HG02884 (cell line): ENCODE results near the gene RDH16.
"Not testable (repeated sequence)": the region's sequence is repeated elsewhere in the genome, so short reads cannot be mapped to it uniquely, and the experiment has no call there.

Source experiments
- ATAC-seq: cut with Tn5 transposase; IDR thresholded peaks from one replicate; pipeline ENCODE4 v1.9.1; 2021; ENCODE audit warnings: mild to moderate bottlenecking, moderate library complexity; ENCODE audit not compliant: unreplicated experiment

The RDH16 gene

GRCh38 chr12:56989861-56990610 lies 32.6 kb upstream of the RDH16 start:
- no peak for ATAC-seq

DNA sequence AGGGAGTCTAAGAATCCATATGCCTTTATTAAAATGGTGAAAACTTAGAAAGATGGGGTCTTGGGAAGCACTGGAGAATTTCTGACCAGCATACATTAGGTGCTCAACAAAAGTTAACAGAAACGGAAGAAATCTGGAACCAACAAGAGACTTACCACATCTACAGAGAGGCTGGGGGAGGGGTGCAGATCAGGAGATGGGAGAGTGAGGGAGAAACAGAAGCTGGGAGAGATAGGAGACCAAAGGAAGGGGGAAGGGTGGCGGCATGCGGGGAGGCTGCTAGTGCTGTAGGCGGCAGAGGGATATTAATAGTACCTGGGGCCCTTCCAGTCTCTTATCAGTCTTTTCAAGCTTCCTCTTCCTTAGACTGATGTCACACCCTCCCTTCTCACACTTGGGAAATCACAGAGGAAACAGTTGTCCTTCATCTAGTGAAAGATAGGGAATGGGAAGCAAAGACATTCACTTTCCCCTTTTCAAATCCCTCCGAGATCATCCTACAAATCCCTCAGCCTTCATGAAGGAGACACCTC lies 30.9 kb upstream of the RDH16 start:
- no peak for ATAC-seq

DNA sequence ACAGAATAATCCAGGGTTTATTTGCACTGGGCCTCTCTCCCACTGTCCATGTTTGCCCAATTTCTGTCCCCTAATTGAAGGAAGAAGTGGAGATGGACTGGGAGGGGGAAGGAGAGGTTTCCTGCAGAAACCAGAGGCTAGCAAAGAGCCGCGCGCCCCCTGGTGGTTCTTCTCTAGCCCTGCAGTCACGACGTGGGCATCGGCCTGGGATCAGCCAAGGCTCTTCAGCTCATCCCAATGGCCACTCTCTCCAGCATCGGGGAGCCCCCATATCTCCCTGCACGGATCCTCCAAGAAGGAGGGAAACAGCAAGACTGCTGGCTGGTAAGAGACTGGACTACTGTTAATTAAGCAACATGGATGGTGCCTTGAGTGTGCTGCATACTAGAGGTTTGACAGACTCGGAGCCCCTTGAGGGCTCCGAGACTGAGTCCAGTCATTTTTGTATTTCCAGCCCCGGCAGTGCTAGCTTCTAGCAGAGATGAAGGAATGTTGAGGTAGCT lies 30.2 kb upstream of the RDH16 start:
- no peak for ATAC-seq

GRCh38 chr12:56987011-56987410 lies 29.6 kb upstream of the RDH16 start:
- no peak for ATAC-seq

- not testable (repeated sequence) for ATAC-seq
Measured at GRCh38 chr12:56985714-56986113, 28.3 kb upstream of the RDH16 start.

DNA sequence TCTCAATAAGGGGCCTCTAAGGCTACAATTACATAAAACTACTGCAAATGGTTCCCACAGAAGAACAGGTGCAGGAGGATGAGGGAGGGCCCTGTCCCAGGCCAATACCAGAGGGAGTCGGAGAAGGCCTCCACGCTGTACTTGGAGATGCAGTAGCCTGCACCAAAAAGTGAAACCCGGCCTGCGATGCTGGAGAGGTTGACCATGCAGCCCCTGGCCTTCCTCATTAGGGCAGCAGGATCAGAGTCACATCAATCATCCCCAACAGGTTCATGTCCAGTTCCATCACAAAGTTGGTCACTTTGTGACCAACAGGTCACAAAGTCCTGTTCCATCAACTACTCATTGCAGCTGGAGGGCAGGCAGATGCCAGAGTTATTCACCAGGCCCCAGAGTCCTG lies 26.0 kb upstream of the RDH16 start:
- ATAC-seq, result no peak

DNA sequence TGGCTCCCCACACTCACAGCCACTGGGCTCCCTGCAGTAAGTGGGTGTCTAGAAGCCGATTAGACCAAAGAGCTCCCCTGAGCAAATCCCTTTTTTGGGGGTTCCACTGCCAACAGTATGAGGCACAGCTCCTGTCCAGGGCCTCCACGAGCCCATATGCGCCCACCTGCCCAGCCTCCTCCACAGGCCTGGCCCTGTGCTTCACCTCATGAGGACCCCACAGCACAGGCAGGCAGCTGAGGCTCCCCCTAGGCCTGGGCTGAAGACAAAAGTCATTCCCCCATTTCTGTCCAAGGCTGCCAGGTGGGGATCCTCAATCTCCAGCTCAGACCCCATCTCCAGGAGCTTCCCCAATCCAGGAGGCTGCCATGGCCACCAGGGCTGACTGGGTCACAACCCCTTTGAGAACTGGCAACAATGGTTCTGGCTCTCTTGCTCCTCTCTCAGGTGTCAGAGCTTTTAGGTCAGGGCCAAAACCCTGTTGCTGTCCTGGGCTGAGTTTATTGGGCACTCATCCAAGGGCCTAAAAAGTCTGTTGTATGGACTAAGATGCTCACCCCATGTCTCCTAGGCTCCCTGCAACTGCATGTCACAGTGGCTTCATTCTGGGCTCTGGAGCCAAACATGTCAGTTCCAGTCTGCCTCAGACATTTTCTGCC lies 25.3 kb upstream of the RDH16 start:
- not testable (repeated sequence) for ATAC-seq

- no peak for ATAC-seq
Measured at GRCh38 chr12:56980941-56981530, 23.6 kb upstream of the RDH16 start.

GRCh38 chr12:56980268-56980667 lies 22.9 kb upstream of the RDH16 start:
- ATAC-seq, result no peak

GRCh38 chr12:56979628-56980027 lies 22.2 kb upstream of the RDH16 start:
- ATAC-seq, result no peak

DNA sequence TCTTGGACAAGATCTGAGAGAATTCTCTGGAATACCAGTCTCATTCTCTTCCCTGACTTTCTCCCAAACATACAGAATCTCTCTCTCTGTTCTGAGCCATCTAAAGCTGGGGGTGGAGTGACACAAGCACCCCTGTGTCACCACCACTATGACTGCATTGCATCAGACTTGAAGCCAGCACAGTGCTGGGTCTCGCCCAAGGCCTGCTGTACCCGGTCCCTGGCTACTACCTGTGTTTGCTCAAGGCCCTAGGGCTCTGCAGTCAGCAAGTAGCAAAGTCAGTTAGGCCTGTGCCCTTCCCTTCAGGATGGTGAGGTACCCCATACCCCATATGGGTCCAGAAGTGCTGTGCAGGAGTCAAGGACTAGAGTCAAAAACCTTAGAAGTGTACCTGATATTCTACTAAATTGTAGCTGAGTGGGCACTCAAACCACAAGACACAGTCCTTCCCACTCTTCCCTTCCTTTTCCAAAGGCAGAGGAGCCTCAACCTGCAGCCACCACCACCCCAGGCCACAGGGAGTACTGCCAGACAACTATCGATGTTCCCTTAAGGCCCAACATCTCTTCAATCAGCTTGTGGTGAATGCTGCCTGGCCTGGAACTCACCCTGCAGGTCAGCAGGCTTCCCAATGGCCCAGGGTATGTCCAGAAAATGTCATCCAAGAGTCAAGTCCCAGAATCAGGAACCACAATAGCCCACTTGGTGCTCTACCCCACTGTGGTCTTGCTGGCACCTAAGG lies 21.2 kb upstream of the RDH16 start:
- ATAC-seq, result no peak

GRCh38 chr12:56977361-56977760 lies 20.0 kb upstream of the RDH16 start:
- ATAC-seq, result not testable (repeated sequence)

- not testable (repeated sequence) for ATAC-seq
Measured at GRCh38 chr12:56974224-56974623, 16.8 kb upstream of the RDH16 start.

DNA sequence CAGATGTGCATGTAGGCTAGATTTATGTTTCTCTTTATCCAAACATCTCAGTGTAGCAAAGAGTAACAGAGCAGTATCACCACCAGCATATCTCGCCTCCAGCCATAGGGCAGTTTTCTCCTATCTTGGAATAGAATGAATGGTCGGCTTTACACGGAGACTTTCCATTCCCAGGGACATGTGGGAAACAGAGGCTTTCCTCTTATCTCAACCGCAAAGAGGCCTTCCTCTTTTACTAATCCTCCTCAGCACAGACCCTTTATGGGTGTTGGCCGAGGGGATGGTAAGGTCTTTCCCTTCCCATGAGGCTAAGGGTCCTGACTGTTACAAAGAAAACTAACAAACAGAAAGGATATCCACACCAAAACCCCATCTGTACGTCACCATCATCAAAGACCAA lies 11.5 kb upstream of the RDH16 start:
- ATAC-seq, result not testable (repeated sequence)

- ATAC-seq, result not testable (repeated sequence)
Measured at GRCh38 chr12:56965997-56966642, 8.7 kb upstream of the RDH16 start.

- ATAC-seq, result not testable (repeated sequence)
Measured at GRCh38 chr12:56965124-56965523, 7.7 kb upstream of the RDH16 start.

GRCh38 chr12:56963557-56963956 lies 6.1 kb upstream of the RDH16 start:
- not testable (repeated sequence) for ATAC-seq

DNA sequence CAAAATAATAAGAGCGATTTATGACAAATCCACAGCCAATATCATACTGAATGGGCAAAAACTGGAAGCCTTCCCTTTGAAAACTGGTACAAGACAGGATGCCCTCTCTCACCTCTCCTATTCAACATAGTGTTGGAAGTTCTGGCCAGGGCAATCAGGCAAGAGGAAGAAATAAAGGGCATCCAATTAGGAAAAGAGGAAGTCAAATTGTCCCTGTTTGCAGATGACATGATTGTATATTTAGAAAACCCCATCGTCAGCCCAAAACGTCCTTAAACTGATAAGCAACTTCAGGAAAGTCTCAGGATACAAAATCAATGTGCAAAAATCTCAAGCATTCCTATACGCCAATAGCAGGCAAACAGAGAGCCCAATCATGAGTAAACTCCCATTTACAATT lies 4.8 kb upstream of the RDH16 start:
- not testable (repeated sequence) for ATAC-seq

DNA sequence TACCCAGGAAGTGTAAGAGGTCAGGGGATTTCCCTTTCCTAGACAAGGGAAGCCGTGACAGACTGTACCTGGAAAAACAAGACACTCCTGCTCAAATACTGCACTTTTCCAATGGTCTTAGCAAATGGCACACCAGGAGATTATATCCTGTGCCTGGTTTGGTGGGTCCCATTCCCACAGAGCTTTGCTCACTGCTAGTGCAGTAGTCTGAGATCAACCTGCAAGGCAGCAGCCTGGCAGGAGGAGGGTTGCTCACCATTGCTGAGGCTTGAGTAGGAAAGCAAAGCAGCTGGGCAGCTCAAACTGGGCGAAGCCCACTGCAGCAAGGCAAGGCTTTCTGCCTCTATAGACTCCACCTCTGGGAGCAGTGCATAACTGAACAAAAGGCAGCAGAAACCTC lies 1.0 kb upstream of the RDH16 start:
- ATAC-seq, result no peak

- no peak for ATAC-seq
Measured at GRCh38 chr12:56955631-56956256, 1.7 kb downstream of the RDH16 start.
